DMS 273 (cell line): ENCODE data around the gene KRT24.
A peak's percentile ranks its signal among the peaks of the same experiment; 100 is the strongest.

Source experiments
- DNase-seq: peaks from one replicate; lab custom pipeline; 2025; ENCODE audit not compliant: unreplicated experiment; lab: John Stamatoyannopoulos, UW

Gene KRT24

GRCh38 chr17:40695874-40696472 lies 7.6 kb downstream of the KRT24 start:
- DNase-seq, result no peak

GRCh38 chr17:40694584-40694983 lies 9.0 kb downstream of the KRT24 start:
- no peak for DNase-seq

GRCh38 chr17:40687106-40687505 lies 16.4 kb downstream of the KRT24 start:
- no peak for DNase-seq

GRCh38 chr17:40686192-40686591 lies 17.4 kb downstream of the KRT24 start:
- DNase-seq, result no peak

GRCh38 chr17:40680998-40681397 lies 22.6 kb downstream of the KRT24 start:
- no peak for DNase-seq

- DNase-seq, result no peak
Observed at GRCh38 chr17:40679523-40679907, 24.0 kb downstream of the KRT24 start.

- no peak for DNase-seq
Observed at GRCh38 chr17:40678902-40679522, 24.5 kb downstream of the KRT24 start.

GRCh38 chr17:40675905-40676304 lies 27.6 kb downstream of the KRT24 start:
- DNase-seq, result no peak

GRCh38 chr17:40672654-40673053 lies 30.9 kb downstream of the KRT24 start:
- no peak for DNase-seq

- no peak for DNase-seq
Observed at GRCh38 chr17:40671282-40671681, 32.3 kb downstream of the KRT24 start.

GRCh38 chr17:40666331-40666730 lies 37.2 kb downstream of the KRT24 start:
- DNase-seq, result no peak

- no peak for DNase-seq
Observed at GRCh38 chr17:40664582-40665333, 38.8 kb downstream of the KRT24 start, which contains the start of gene KRT222. Gene KRT222 (minus strand): TSS chr17:40665177. CDS start chr17:40665099, 78 bp downstream.

GRCh38 chr17:40663252-40663651 lies 40.3 kb downstream of the KRT24 start:
- DNase-seq, result no peak

- DNase-seq, result no peak
Observed at GRCh38 chr17:40659911-40660310, 43.6 kb downstream of the KRT24 start.

GRCh38 chr17:40658396-40658795 lies 45.2 kb downstream of the KRT24 start:
- no peak for DNase-seq

- no peak for DNase-seq
Observed at GRCh38 chr17:40651939-40652338, 51.6 kb downstream of the KRT24 start.

GRCh38 chr17:40648384-40648968 lies 55.1 kb downstream of the KRT24 start:
- DNase-seq, result peak; percentile 84
